Measurements from ENCODE around the gene SSU72. TPM values are rescaled to one million over a fixed set of nuclear protein-coding genes. Genes with fewer than 3 reads are reported as not detected.

The SSU72 gene
- total RNA-seq, 1 donor from 2014 or later = 118 TPM

DNA sequence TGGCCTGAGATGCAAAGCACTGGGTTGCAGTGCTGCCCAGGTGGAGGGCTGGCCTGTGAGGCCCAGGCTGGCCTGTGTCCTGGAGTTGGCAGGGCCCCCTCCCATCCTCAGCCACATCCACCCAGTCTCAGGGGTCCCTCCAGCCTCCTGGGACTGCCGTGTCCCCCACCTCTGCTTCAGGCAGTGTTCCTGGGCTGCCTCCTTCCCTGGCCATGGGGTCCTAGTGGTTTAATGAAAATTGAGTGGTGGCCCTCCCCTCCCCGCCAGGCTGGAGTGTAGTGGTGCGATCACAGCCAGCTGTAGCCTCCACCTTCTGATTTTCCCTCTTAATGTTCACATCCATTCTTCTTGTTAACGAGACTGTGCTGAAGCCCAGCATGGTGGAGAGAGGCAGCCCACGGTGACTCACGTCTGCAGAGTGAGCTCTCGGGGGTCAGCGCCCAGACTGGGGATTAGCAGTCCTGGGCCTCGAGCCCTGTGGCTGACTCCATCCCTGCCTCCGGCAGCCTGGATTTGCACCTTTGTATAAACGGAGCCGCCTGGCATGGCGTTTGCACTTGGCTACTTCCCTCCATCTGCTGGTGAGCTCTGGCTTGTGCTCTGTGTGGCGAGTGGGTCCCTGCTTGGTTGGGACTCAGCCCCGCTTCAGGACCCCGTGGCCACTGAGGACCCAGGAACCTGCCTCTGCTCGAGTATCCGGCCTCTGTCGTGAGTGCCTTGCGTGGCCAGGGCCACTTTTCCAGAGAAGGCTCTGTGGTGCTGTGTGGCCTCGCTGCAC lies 47.5 kb upstream of the SSU72 start:
- Mint-ChIP-seq H3K4me1 (peaks cover 3% of the 10 kb centered on the region), H3K27ac (no peak overlapping the region), H3K4me3 (no peak overlapping the region), H3K36me3 (ENCODE audit: low read depth) (peaks cover 5% of the 10 kb centered on the region), H3K27me3 (no peaks in the 10 kb centered on the region), H3K9me3 (no peaks in the 10 kb centered on the region)
- TF ChIP-seq, protein P1, sequence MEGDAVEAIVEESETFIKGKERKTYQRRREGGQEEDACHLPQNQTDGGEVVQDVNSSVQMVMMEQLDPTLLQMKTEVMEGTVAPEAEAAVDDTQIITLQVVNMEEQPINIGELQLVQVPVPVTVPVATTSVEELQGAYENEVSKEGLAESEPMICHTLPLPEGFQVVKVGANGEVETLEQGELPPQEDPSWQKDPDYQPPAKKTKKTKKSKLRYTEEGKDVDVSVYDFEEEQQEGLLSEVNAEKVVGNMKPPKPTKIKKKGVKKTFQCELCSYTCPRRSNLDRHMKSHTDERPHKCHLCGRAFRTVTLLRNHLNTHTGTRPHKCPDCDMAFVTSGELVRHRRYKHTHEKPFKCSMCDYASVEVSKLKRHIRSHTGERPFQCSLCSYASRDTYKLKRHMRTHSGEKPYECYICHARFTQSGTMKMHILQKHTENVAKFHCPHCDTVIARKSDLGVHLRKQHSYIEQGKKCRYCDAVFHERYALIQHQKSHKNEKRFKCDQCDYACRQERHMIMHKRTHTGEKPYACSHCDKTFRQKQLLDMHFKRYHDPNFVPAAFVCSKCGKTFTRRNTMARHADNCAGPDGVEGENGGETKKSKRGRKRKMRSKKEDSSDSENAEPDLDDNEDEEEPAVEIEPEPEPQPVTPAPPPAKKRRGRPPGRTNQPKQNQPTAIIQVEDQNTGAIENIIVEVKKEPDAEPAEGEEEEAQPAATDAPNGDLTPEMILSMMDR (IDR thresholded peaks at IDR 0.05) = no peak
- ATAC-seq (ENCODE audit: low read depth) = no peak
- intact Hi-C loops (cut with micrococcal nuclease) = no loop called here
- POLR2A ChIA-PET = no interaction called here
- no peak for DNase-seq
- CTCF ChIA-PET = no interaction called here

DNA sequence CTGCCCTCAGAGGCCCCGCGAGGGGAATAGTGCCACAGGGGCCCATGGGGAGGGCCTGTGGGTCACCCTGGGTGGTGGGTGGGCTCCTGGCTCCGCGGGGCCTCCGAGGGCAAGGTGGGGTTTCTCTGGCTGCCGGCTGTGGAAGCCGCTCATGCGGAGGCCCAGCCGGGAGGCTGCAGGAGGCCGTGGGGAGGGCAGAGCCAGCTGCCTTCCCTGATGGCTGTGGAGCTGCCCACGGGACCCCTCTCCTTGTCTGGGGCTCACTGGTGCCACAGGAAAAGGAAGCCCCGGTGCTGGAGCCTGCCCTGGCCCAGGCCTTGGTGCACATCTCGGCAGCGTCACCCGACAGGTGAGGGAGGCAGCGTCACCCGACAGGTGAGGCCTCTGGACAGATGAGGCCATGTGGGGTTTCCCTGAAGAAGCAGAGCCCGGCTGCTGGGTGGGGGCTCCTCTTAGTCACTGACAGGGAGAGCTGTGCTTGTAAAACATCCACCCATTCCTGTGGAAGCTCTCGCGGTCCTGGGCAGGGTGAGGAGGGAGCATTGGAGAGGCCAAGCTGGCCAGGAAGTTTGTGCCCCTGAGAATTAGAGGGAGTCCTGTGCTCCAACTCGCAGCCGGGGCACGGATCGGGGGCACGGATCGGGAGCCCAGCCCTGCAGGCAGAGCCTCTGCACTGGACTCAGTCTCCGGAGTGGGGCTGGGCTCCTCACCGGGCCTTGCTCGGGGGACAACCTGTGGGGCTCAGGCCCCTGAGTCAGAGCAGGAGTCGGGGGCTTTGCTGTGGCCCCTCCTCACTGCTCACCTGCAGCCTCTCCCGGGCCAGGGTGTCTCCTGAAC lies 46.7 kb upstream of the SSU72 start:
- intact Hi-C loops (cut with micrococcal nuclease) = no loop called here
- POLR2A ChIA-PET = interaction anchor here (0.6 to 1.8 kb wide), 2 partner anchors 8 to 119 kb away, joined by 6 read pairs; no protein-coding TSS in a partner anchor
- Mint-ChIP-seq H3K27me3 (no peaks in the 10 kb centered on the region), H3K4me1 (peaks cover 6% of the 10 kb centered on the region), H3K27ac (no peak overlapping the region), H3K4me3 (no peak overlapping the region), H3K36me3 (ENCODE audit: low read depth) (peaks cover 5% of the 10 kb centered on the region), H3K9me3 (no peaks in the 10 kb centered on the region)
- DNase-seq = no peak
- TF ChIP-seq, protein P1 (IDR thresholded peaks at IDR 0.05) = no peak
- CTCF ChIA-PET = no interaction called here
- no peak for ATAC-seq (ENCODE audit: low read depth)

DNA sequence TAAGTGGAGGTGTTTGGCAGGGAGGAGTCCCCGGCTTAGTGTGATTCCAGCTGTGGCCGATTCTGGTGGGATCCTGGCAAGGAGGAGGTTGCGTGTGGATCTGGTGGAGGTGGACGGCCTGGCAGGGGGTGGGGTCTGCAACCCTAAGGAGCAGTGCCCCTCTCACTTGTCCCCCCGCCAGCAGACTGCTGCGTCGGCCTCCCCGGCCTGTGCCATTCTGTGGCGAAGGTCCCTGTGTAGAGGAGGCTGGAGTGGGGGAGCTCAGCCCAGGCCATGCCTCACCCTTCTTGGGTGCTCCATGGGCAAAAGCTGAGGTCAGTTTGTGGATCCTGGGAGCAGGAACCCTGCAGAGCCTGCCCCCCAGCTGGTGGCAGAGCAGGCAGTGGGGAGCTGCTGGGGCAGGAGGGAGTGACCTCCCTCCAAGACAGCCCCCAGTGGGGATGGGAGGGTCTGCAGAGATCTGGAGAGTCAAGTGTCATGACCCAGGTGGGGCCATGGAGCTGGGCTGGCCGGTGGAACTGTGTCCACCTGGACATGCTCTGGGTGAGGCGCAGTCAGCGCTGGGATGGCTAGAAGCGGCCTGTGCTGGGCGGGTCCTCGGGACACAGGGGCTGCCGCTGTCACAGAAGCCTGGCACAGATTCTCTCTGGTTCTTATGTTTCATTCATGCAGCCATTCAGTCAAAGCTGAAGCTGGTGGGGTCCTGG lies 45.9 kb upstream of the SSU72 start:
- intact Hi-C loops (cut with micrococcal nuclease) = no loop called here
- H3K4me1 Mint-ChIP-seq = peaks cover 6% of the 10 kb centered on the region
- no peak overlapping the region for H3K4me3 Mint-ChIP-seq
- H3K27ac Mint-ChIP-seq = no peak overlapping the region
- CTCF ChIA-PET = no interaction called here
- DNase-seq = no peak
- H3K27me3 Mint-ChIP-seq = no peaks in the 10 kb centered on the region
- POLR2A ChIA-PET = interaction anchor here (0.6 to 1.8 kb wide), 2 partner anchors 9 to 118 kb away, joined by 6 read pairs; no protein-coding TSS in a partner anchor
- H3K36me3 Mint-ChIP-seq (ENCODE audit: low read depth) = peaks cover 5% of the 10 kb centered on the region
- H3K9me3 Mint-ChIP-seq = no peaks in the 10 kb centered on the region
- ATAC-seq (ENCODE audit: low read depth) = no peak
- TF ChIP-seq, protein P1 (IDR thresholded peaks at IDR 0.05) = no peak

- H3K27me3 Mint-ChIP-seq = no peaks in the 10 kb centered on the region
- intact Hi-C loops (cut with micrococcal nuclease) = loop anchor here (5.0 kb wide), 1 partner anchor 57 kb away; no protein-coding TSS in a partner anchor
- TF ChIP-seq, protein P1 (IDR thresholded peaks at IDR 0.05) = no peak
- no peak overlapping the region for H3K27ac Mint-ChIP-seq
- peaks cover 8% of the 10 kb centered on the region for H3K4me1 Mint-ChIP-seq
- CTCF ChIA-PET = no interaction called here
- POLR2A ChIA-PET = interaction anchor here (1.8 kb wide), 1 partner anchor 10 kb away, joined by 6 read pairs; no protein-coding TSS in a partner anchor
- DNase-seq = no peak
- no peaks in the 10 kb centered on the region for H3K9me3 Mint-ChIP-seq
- no peak overlapping the region for H3K4me3 Mint-ChIP-seq
- no peak for ATAC-seq (ENCODE audit: low read depth)
- H3K36me3 Mint-ChIP-seq (ENCODE audit: low read depth) = peaks cover 6% of the 10 kb centered on the region
Measured at GRCh38 chr1:1619917-1620361, 45.3 kb upstream of the SSU72 start.
